ENCODE results near the gene CFD. TPM values are rescaled to one million over a fixed set of nuclear protein-coding genes. Genes with fewer than 3 reads are reported as not detected.

The CFD gene
- total RNA-seq, 1 experiment from 2014 or later: 1.7 TPM

- peak; percentile 56 for TF ChIP-seq PRDM15 (CRISPR knock-in tag; IDR thresholded peaks at IDR 0.05)
- peak; percentile 93 for TF ChIP-seq ARID4B (CRISPR knock-in tag; IDR thresholded peaks at IDR 0.05; ENCODE audit: borderline replicate concordance)
- 0 out of 2 replicates have a peak, but pooled peaks have one; percentile 23 for TF ChIP-seq ZNF317 (CRISPR knock-in tag; IDR thresholded peaks at IDR 0.05; ENCODE audit: borderline replicate concordance, low read depth)
- TF ChIP-seq ESRRA (CRISPR knock-in tag; IDR thresholded peaks at IDR 0.05; ENCODE audit: borderline replicate concordance): 0 out of 2 replicates have a peak, but pooled peaks have one; percentile 8
- TF ChIP-seq, protein P1, sequence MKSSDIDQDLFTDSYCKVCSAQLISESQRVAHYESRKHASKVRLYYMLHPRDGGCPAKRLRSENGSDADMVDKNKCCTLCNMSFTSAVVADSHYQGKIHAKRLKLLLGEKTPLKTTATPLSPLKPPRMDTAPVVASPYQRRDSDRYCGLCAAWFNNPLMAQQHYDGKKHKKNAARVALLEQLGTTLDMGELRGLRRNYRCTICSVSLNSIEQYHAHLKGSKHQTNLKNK (CRISPR knock-in tag; IDR thresholded peaks at IDR 0.05): no peak
- peak; percentile 96 for TF ChIP-seq FOXP1 (CRISPR knock-in tag; IDR thresholded peaks at IDR 0.05; ENCODE audit: borderline replicate concordance)
- TF ChIP-seq, protein P2, sequence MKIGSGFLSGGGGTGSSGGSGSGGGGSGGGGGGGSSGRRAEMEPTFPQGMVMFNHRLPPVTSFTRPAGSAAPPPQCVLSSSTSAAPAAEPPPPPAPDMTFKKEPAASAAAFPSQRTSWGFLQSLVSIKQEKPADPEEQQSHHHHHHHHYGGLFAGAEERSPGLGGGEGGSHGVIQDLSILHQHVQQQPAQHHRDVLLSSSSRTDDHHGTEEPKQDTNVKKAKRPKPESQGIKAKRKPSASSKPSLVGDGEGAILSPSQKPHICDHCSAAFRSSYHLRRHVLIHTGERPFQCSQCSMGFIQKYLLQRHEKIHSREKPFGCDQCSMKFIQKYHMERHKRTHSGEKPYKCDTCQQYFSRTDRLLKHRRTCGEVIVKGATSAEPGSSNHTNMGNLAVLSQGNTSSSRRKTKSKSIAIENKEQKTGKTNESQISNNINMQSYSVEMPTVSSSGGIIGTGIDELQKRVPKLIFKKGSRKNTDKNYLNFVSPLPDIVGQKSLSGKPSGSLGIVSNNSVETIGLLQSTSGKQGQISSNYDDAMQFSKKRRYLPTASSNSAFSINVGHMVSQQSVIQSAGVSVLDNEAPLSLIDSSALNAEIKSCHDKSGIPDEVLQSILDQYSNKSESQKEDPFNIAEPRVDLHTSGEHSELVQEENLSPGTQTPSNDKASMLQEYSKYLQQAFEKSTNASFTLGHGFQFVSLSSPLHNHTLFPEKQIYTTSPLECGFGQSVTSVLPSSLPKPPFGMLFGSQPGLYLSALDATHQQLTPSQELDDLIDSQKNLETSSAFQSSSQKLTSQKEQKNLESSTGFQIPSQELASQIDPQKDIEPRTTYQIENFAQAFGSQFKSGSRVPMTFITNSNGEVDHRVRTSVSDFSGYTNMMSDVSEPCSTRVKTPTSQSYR (CRISPR knock-in tag; IDR thresholded peaks at IDR 0.05): peak; percentile 80; the same call in 1 of the 2 replicates
- TF ChIP-seq E2F4 (CRISPR knock-in tag; IDR thresholded peaks at IDR 0.05; ENCODE audit: borderline replicate concordance, low read depth): no peak
- 0 out of 2 replicates have a peak, but pooled peaks have one; percentile 31 for TF ChIP-seq NFE2L1 (CRISPR knock-in tag; IDR thresholded peaks at IDR 0.05)
- TF ChIP-seq, protein P3, sequence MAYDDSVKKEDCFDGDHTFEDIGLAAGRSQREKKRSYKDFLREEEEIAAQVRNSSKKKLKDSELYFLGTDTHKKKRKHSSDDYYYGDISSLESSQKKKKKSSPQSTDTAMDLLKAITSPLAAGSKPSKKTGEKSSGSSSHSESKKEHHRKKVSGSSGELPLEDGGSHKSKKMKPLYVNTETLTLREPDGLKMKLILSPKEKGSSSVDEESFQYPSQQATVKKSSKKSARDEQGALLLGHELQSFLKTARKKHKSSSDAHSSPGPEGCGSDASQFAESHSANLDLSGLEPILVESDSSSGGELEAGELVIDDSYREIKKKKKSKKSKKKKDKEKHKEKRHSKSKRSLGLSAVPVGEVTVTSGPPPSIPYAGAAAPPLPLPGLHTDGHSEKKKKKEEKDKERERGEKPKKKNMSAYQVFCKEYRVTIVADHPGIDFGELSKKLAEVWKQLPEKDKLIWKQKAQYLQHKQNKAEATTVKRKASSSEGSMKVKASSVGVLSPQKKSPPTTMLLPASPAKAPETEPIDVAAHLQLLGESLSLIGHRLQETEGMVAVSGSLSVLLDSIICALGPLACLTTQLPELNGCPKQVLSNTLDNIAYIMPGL (CRISPR knock-in tag; IDR thresholded peaks at IDR 0.05): peak; percentile 84; the same call in 1 of the 2 replicates
- TF ChIP-seq USF2 (CRISPR knock-in tag; IDR thresholded peaks at IDR 0.05): peak; percentile 62
- peak; percentile 89 for TF ChIP-seq TP53 (CRISPR knock-in tag; IDR thresholded peaks at IDR 0.05)
- TF ChIP-seq, protein P4, sequence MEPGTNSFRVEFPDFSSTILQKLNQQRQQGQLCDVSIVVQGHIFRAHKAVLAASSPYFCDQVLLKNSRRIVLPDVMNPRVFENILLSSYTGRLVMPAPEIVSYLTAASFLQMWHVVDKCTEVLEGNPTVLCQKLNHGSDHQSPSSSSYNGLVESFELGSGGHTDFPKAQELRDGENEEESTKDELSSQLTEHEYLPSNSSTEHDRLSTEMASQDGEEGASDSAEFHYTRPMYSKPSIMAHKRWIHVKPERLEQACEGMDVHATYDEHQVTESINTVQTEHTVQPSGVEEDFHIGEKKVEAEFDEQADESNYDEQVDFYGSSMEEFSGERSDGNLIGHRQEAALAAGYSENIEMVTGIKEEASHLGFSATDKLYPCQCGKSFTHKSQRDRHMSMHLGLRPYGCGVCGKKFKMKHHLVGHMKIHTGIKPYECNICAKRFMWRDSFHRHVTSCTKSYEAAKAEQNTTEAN (CRISPR knock-in tag; IDR thresholded peaks at IDR 0.05): peak; percentile 62; the same call in 1 of the 2 replicates
- peak; percentile 97 for TF ChIP-seq FOXP4 (CRISPR knock-in tag; IDR thresholded peaks at IDR 0.05)
- TF ChIP-seq, protein P5, sequence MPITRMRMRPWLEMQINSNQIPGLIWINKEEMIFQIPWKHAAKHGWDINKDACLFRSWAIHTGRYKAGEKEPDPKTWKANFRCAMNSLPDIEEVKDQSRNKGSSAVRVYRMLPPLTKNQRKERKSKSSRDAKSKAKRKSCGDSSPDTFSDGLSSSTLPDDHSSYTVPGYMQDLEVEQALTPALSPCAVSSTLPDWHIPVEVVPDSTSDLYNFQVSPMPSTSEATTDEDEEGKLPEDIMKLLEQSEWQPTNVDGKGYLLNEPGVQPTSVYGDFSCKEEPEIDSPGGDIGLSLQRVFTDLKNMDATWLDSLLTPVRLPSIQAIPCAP (CRISPR knock-in tag; IDR thresholded peaks at IDR 0.05): peak; percentile 82
Observed at GRCh38 chr19:861756-862580, 2.5 kb downstream of the CFD start (continued).

Measured in WTC11 (cell line).